ENCODE measurements around the gene UNC5C. TPM values are rescaled to one million over a fixed set of nuclear protein-coding genes. Genes with fewer than 3 reads are reported as not detected.

UNC5C gene
- total and polyA plus RNA-seq, 2 of the 4 experiments (the other 2 are of a cell fraction): under 0.01 TPM

- H2AK5ac ChIP-seq (ENCODE audit: low read depth, low read length): no peak overlapping the region
- no peak overlapping the region for H3K9ac ChIP-seq (ENCODE audit: low read depth, low read length)
- H2BK5ac ChIP-seq (ENCODE audit: low read depth, low read length, poor library complexity, severe bottlenecking): no peak overlapping the region
- H3K23ac ChIP-seq (ENCODE audit: low read depth, low read length): no peak overlapping the region
- no peaks in the 10 kb centered on the region for H3K27me3 ChIP-seq (ENCODE audit: control insufficient read depth, insufficient read depth, low read length)
- no peak for DNase-seq
- no peak for ATAC-seq (ENCODE audit: low read depth)
- no peak overlapping the region for H3K14ac ChIP-seq (replicated peaks; ENCODE audit: low read depth, low read length)
- no peak for TF ChIP-seq RFX5 (IDR thresholded peaks at IDR 0.05; ENCODE audit: low read depth, low read length)
- TF ChIP-seq POLR2A (IDR thresholded peaks at IDR 0.05; ENCODE audit: low read depth, low read length): no peak
- no peak for TF ChIP-seq CEBPB (IDR thresholded peaks at IDR 0.05; ENCODE audit: low read depth, low read length)
- no peak for TF ChIP-seq NFE2L2 (IDR thresholded peaks at IDR 0.05; ENCODE audit: low read depth, low read length)
- no peak for TF ChIP-seq RAD21 (IDR thresholded peaks at IDR 0.05; ENCODE audit: low read length)
- no peak for TF ChIP-seq BHLHE40 (IDR thresholded peaks at IDR 0.05; ENCODE audit: low read depth, low read length)
- no peak for TF ChIP-seq USF2 (IDR thresholded peaks at IDR 0.05; ENCODE audit: low read depth, low read length)
- no peak for TF ChIP-seq FOS (IDR thresholded peaks at IDR 0.05; ENCODE audit: low read depth, low read length)
- TF ChIP-seq CHD1 (IDR thresholded peaks at IDR 0.05; ENCODE audit: low read depth, low read length): no peak
- no peak for TF ChIP-seq RCOR1 (IDR thresholded peaks at IDR 0.05; ENCODE audit: insufficient replicate concordance, low read length)
- TF ChIP-seq SMC3 (IDR thresholded peaks at IDR 0.05; ENCODE audit: low read depth, low read length): no peak
- dilution Hi-C loops (cut with HindIII; ENCODE audit: low sequenced_read_pairs, unreplicated experiment): no loop called here
- no peak overlapping the region for H2AK9ac ChIP-seq (replicated peaks; ENCODE audit: low read depth, low read length, poor library complexity)
- ChIA-PET POLR2A (ENCODE audit: unreplicated experiment) (interaction anchor here (0.5 kb wide), 1 partner anchor 1294 kb away, joined by 3 read pairs; no protein-coding TSS in a partner anchor), CTCF (interaction anchor here (0.6 kb wide), 1 partner anchor 69 kb away, joined by 3 read pairs; no protein-coding TSS in a partner anchor)
- H3K4me2 ChIP-seq (ENCODE audit: low read depth, low read length): no peak overlapping the region
- no peak overlapping the region for H3K4me3 ChIP-seq (ENCODE audit: insufficient read depth, low read depth, low read length)
- H3K9me3 ChIP-seq (ENCODE audit: control insufficient read depth, insufficient read depth, low read length): no peaks in the 10 kb centered on the region
- H3K27ac ChIP-seq (ENCODE audit: insufficient read depth, low read length): no peak overlapping the region
- no peak overlapping the region for H2AFZ ChIP-seq (replicated peaks; ENCODE audit: low read length, poor library complexity)
- H2BK20ac ChIP-seq (ENCODE audit: low read depth, low read length): no peak overlapping the region
- intact Hi-C loops (cut with micrococcal nuclease): no loop called here
- H3K56ac ChIP-seq (ENCODE audit: extremely low read depth, insufficient read depth, low read length): no peak overlapping the region
- H3K4me1 ChIP-seq (ENCODE audit: control insufficient read depth, insufficient read depth, low read length): no peaks in the 10 kb centered on the region
- no CpG with 5 or more reads among the region's 1 CpG for WGBS, 2 experiments (ENCODE audit: extremely low coverage in 2 of 2, insufficient read length in 1 of 2)
- no peak overlapping the region for H4K5ac ChIP-seq (ENCODE audit: low read depth, low read length)
- no peaks in the 10 kb centered on the region for H3K79me1 ChIP-seq (ENCODE audit: low read depth in 1 of 2, low read length in 2 of 2)
- H3K9me1 ChIP-seq (ENCODE audit: insufficient read depth, low read length): no peaks in the 10 kb centered on the region
- no peak overlapping the region for H2BK15ac ChIP-seq (ENCODE audit: low read depth, low read length)
- no peaks in the 10 kb centered on the region for H4K20me1 ChIP-seq (ENCODE audit: insufficient read depth, low read length)
- no peak overlapping the region for H2BK120ac ChIP-seq (ENCODE audit: low read depth, low read length)
- no TSS peak for BruUV-seq (replicated peaks)
- H4K8ac ChIP-seq (ENCODE audit: low read depth in 2 of 2, low read length in 2 of 2): no peak overlapping the region
- no peak overlapping the region for H3K18ac ChIP-seq (ENCODE audit: low read depth, low read length)
- no peak overlapping the region for H4K91ac ChIP-seq (ENCODE audit: insufficient read depth, low read depth, low read length)
- in situ Hi-C loops (cut with MboI; ENCODE audit: low sequenced_read_pairs): no loop called here
- no peak overlapping the region for H3K4ac ChIP-seq (ENCODE audit: low read depth, low read length)
- no peaks in the 10 kb centered on the region for H3K36me3 ChIP-seq (ENCODE audit: control insufficient read depth, insufficient read depth, low read length)
Observed at GRCh38 chr4:95590615-95591014, 41.8 kb upstream of the UNC5C start.
